Neural progenitor cell (in vitro differentiated cells): ENCODE measurements around the gene TPI1.

ENCODE experiments used
- EZH2 ChIP-seq: fragments of 200-600 bp; sonication (generic); IDR thresholded peaks from 2 replicates; pipeline ENCODE4 v1.6.1; 2017; ENCODE audit warnings: antibody characterized with exemption, mild to moderate bottlenecking, moderate library complexity
- TF ChIP-seq, protein P1 (sequence below): fragments of 200-600 bp; sonication (generic); IDR thresholded peaks from 2 replicates; pipeline ENCODE4 v1.5.1; 2017; ENCODE audit warnings: antibody characterized with exemption, mild to moderate bottlenecking

DNA sequence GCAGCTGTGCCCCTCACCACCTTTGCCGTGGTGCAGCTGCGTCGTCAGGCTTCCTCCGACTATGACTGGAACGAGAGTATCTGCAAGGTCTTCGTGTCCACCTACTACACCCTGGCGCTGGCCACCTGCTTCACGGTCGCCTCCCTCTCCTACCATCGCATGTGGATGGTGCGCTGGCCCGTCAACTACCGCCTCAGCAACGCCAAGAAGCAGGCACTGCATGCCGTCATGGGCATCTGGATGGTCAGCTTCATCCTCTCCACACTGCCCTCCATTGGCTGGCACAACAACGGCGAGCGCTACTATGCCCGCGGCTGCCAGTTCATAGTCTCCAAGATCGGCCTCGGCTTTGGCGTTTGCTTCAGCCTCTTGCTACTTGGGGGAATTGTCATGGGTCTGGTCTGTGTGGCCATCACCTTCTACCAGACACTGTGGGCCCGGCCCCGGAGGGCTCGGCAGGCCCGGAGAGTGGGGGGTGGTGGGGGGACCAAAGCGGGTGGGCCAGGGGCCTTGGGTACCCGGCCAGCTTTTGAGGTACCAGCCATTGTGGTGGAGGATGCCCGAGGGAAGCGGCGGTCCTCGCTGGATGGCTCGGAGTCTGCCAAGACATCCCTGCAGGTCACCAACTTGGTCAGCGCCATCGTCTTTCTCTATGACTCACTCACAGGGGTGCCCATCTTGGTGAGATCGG lies 43.1 kb upstream of the TPI1 start:
- TF ChIP-seq, protein P1, sequence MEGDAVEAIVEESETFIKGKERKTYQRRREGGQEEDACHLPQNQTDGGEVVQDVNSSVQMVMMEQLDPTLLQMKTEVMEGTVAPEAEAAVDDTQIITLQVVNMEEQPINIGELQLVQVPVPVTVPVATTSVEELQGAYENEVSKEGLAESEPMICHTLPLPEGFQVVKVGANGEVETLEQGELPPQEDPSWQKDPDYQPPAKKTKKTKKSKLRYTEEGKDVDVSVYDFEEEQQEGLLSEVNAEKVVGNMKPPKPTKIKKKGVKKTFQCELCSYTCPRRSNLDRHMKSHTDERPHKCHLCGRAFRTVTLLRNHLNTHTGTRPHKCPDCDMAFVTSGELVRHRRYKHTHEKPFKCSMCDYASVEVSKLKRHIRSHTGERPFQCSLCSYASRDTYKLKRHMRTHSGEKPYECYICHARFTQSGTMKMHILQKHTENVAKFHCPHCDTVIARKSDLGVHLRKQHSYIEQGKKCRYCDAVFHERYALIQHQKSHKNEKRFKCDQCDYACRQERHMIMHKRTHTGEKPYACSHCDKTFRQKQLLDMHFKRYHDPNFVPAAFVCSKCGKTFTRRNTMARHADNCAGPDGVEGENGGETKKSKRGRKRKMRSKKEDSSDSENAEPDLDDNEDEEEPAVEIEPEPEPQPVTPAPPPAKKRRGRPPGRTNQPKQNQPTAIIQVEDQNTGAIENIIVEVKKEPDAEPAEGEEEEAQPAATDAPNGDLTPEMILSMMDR, result no peak
- TF ChIP-seq EZH2, result no peak
